ENCODE measurements around the gene ARFIP2. TPM values are rescaled to one million over a fixed set of nuclear protein-coding genes. Genes with fewer than 3 reads are reported as not detected.

Gene ARFIP2
- total RNA-seq, 4 donors from 2014 or later, result 56.6 to 77.5 (median 63.9) TPM

- TF ChIP-seq CTCF (IDR thresholded peaks at IDR 0.05) (no peak), POLR2A (IDR thresholded peaks at IDR 0.05) (no peak)
- intact Hi-C loops (cut with DNase I; ENCODE audit: low total_unique reads), result no loop called here
- H3K4me3 ChIP-seq (ENCODE audit: low read depth, poor library complexity, severe bottlenecking), result no peak overlapping the region
- no peak for DNase-seq (ENCODE audit: low spot score in 2 of 2)
- 87 to 95% methylated on average over 1 of the region's 1 CpG for WGBS, 2 donors
These were observed 5.8 kb upstream of the ARFIP2 start for GRCh38 chr11:6486938-6487337.

- DNase-seq (ENCODE audit: low spot score in 2 of 2), result no peak
- H3K4me3 ChIP-seq (ENCODE audit: low read depth, poor library complexity, severe bottlenecking), result no peak overlapping the region
- intact Hi-C loops (cut with DNase I; ENCODE audit: low total_unique reads), result no loop called here
- 78 to 83% methylated on average over 3 of the region's 3 CpGs for WGBS, 2 donors
- TF ChIP-seq POLR2A (IDR thresholded peaks at IDR 0.05) (no peak), CTCF (IDR thresholded peaks at IDR 0.05) (no peak)
These were observed 5.1 kb upstream of the ARFIP2 start for GRCh38 chr11:6486256-6486655.

GRCh38 chr11:6485661-6486060 is 4.5 kb upstream of the ARFIP2 start:
- DNase-seq (ENCODE audit: low spot score in 2 of 2), result no peak
- intact Hi-C loops (cut with DNase I; ENCODE audit: low total_unique reads), result no loop called here
- TF ChIP-seq CTCF (IDR thresholded peaks at IDR 0.05), result no peak
- no peak for TF ChIP-seq POLR2A (IDR thresholded peaks at IDR 0.05)
- H3K4me3 ChIP-seq (ENCODE audit: low read depth, poor library complexity, severe bottlenecking), result no peak overlapping the region
- 77 to 98% methylated on average over 3 of the region's 3 CpGs for WGBS, 2 donors

- WGBS, 2 donors, result 85 to 89% methylated on average over 6 of the region's 6 CpGs
- TF ChIP-seq CTCF (IDR thresholded peaks at IDR 0.05), result no peak
- TF ChIP-seq POLR2A (IDR thresholded peaks at IDR 0.05), result no peak
- H3K4me3 ChIP-seq (ENCODE audit: low read depth, poor library complexity, severe bottlenecking), result no peak overlapping the region
- intact Hi-C loops (cut with DNase I; ENCODE audit: low total_unique reads), result no loop called here
- DNase-seq (ENCODE audit: low spot score in 2 of 2), result no peak
These were observed 1.9 kb upstream of the ARFIP2 start for GRCh38 chr11:6483015-6483414.

GRCh38 chr11:6482441-6482840 is 1.3 kb upstream of the ARFIP2 start:
- intact Hi-C loops (cut with DNase I; ENCODE audit: low total_unique reads), result no loop called here
- TF ChIP-seq POLR2A (IDR thresholded peaks at IDR 0.05) (no peak), CTCF (IDR thresholded peaks at IDR 0.05) (no peak)
- DNase-seq (ENCODE audit: low spot score in 2 of 2), result no peak
- H3K4me3 ChIP-seq (ENCODE audit: low read depth, poor library complexity, severe bottlenecking), result no peak overlapping the region
- WGBS, 2 donors, result 74 to 81% methylated on average over 4 of the region's 4 CpGs

GRCh38 chr11:6481924-6482275 is 769 bp upstream of the ARFIP2 start:
- intact Hi-C loops (cut with DNase I; ENCODE audit: low total_unique reads), result no loop called here
- DNase-seq (ENCODE audit: low spot score in 2 of 2), result no peak
- TF ChIP-seq POLR2A (IDR thresholded peaks at IDR 0.05) (no peak), CTCF (IDR thresholded peaks at IDR 0.05) (no peak)
- WGBS, 2 donors, result 0 to 5% methylated on average over 4 to 8 of the region's 13 CpGs
- H3K4me3 ChIP-seq (ENCODE audit: low read depth, poor library complexity, severe bottlenecking), result peak overlapping the region; percentile 63
